HG02623 (cell line): ENCODE measurements around the gene PAX6.

Source experiments
- ATAC-seq: cut with Tn5 transposase; IDR thresholded peaks from one replicate; pipeline ENCODE4 v1.9.1; 2021; ENCODE audit warnings: moderate library complexity; ENCODE audit not compliant: unreplicated experiment

The PAX6 gene

GRCh38 chr11:31810779-31811647, at the start of gene PAX6:
TSS of gene PAX6 (minus strand) at chr11:31811322. CDS start at chr11:31806411, 4,911 bp downstream.
- ATAC-seq = peak; percentile 54

GRCh38 chr11:31860391-31860790, 49.3 kb upstream of the PAX6 start:
- ATAC-seq = no peak

GRCh38 chr11:31856248-31856647, 45.1 kb upstream of the PAX6 start:
- no peak for ATAC-seq

GRCh38 chr11:31855466-31855865, 44.3 kb upstream of the PAX6 start:
- ATAC-seq = no peak

- ATAC-seq = no peak
These were observed 39.2 kb upstream of the PAX6 start for GRCh38 chr11:31850365-31850764.

GRCh38 chr11:31847761-31848160, 36.6 kb upstream of the PAX6 start:
- ATAC-seq = no peak

GRCh38 chr11:31845331-31845730, 34.2 kb upstream of the PAX6 start:
- ATAC-seq = no peak

- ATAC-seq = no peak
These were observed 33.2 kb upstream of the PAX6 start for GRCh38 chr11:31844351-31844750.

- ATAC-seq = no peak
These were observed 30.3 kb upstream of the PAX6 start for GRCh38 chr11:31841435-31841834.

- no peak for ATAC-seq
These were observed 23.1 kb upstream of the PAX6 start for GRCh38 chr11:31834237-31834636.

- ATAC-seq = no peak
These were observed 19.3 kb upstream of the PAX6 start for GRCh38 chr11:31830406-31830805.

GRCh38 chr11:31828217-31828616, 17.1 kb upstream of the PAX6 start:
- ATAC-seq = no peak

GRCh38 chr11:31827455-31828206, 16.5 kb upstream of the PAX6 start:
- no peak for ATAC-seq

GRCh38 chr11:31826536-31827438, 15.7 kb upstream of the PAX6 start:
- no peak for ATAC-seq

GRCh38 chr11:31825838-31826484, 14.8 kb upstream of the PAX6 start:
- no peak for ATAC-seq

- no peak for ATAC-seq
These were observed 14.0 kb upstream of the PAX6 start for GRCh38 chr11:31824879-31825837.

- no peak for ATAC-seq
These were observed 13.3 kb upstream of the PAX6 start for GRCh38 chr11:31824332-31824878.

- no peak for ATAC-seq
These were observed 12.7 kb upstream of the PAX6 start for GRCh38 chr11:31823644-31824331.
